H1 (cell line): Measurements from ENCODE around the gene DOK3. TPM values are rescaled to one million over a fixed set of nuclear protein-coding genes. Genes with fewer than 3 reads are reported as not detected.

Source experiments
- CTCF ChIA-PET: fragments of 300-600 bp; sonication (Branson Sonifier 250); formaldehyde crosslinking; loops from one replicate; lab custom pipeline; 2021; ENCODE audit not compliant: partially characterized antibody; lab: Charles Lee
- POLR2A ChIA-PET: fragments of 300-600 bp; sonication (Branson Sonifier 250); formaldehyde crosslinking; loops from one replicate; lab custom pipeline; 2021; ENCODE audit warnings: inconsistent platforms; ENCODE audit not compliant: partially characterized antibody; lab: Charles Lee
- DNase-seq, 2 experiments: peaks; one replicate each; pipeline versions ENCODE4 v3.0.0 to v3.0.0-alpha.2; 2010 to 2022; ENCODE audit warnings: low spot score in 2 of 2, low read depth in 1 of 2, mixed read lengths in 1 of 2
- FAIRE-seq: peaks from 2 replicates; lab custom pipeline; 2011; peaks lifted over from hg19 to GRCh38; lab: Jason Lieb, UNC
- H2AFZ ChIP-seq: 2 replicates; pipeline ENCODE4 v1.8.1; 2012; ENCODE audit warnings: low read length, inconsistent platforms
- H2AK5ac ChIP-seq: 2 replicates; pipeline ENCODE4 v1.6.1; 2013; ENCODE audit warnings: low read depth, low read length
- H2BK120ac ChIP-seq: replicated peaks from 2 replicates; pipeline ENCODE3; 2013; ENCODE audit warnings: low read depth, low read length, inconsistent platforms
- H2BK12ac ChIP-seq: 2 replicates; pipeline ENCODE4 v1.6.1; 2013; ENCODE audit warnings: low read depth, low read length
- H2BK15ac ChIP-seq: 2 replicates; pipeline ENCODE4 v1.6.1; 2013; ENCODE audit warnings: low read length
- H2BK20ac ChIP-seq: 2 replicates; pipeline ENCODE4 v1.6.1; 2013; ENCODE audit warnings: low read length
- H2BK5ac ChIP-seq: 2 replicates; pipeline ENCODE4 v1.6.1; 2013; ENCODE audit warnings: low read depth, low read length
- H3K14ac ChIP-seq: 2 replicates; pipeline ENCODE4 v1.6.1; 2013; ENCODE audit warnings: inconsistent platforms; ENCODE audit not compliant: insufficient read length
- H3K18ac ChIP-seq: 2 replicates; pipeline ENCODE4 v1.6.1; 2013; ENCODE audit warnings: low read length; ENCODE audit errors: extremely low read depth
- H3K23ac ChIP-seq: 2 replicates; pipeline ENCODE4 v1.6.1; 2013; ENCODE audit warnings: inconsistent platforms; ENCODE audit not compliant: insufficient read length
- H3K23me2 ChIP-seq: 2 replicates; pipeline ENCODE4 v1.6.1; 2013; ENCODE audit warnings: low read depth, low read length
- H3K27ac ChIP-seq: 2 replicates; pipeline ENCODE4 v1.6.1; 2011; ENCODE audit warnings: low read depth, low read length, inconsistent platforms
- H3K27me3 ChIP-seq, 4 experiments: replicated peaks in 1 of 4; 1 replicate in 1 of 4; 2 replicates in 3 of 4; pipeline versions ENCODE4 v1.6.1 to v1.8.1; 2011 to 2013; ENCODE audit warnings: low read length in 3 of 4, mild to moderate bottlenecking in 3 of 4, inconsistent platforms in 2 of 4, mixed read lengths in 2 of 4, moderate library complexity in 1 of 4; ENCODE audit not compliant: control insufficient read depth in 3 of 4, insufficient read depth in 3 of 4; ENCODE audit errors: extremely low read depth in 1 of 4
- H3K36me3 ChIP-seq, 4 experiments: 2 replicates each; pipeline versions ENCODE4 v1.6.1 to v1.8.1; 2011 to 2013; ENCODE audit warnings: mild to moderate bottlenecking in 4 of 4, low read length in 3 of 4, moderate library complexity in 2 of 4, control low read depth in 1 of 4, inconsistent platforms in 1 of 4; ENCODE audit not compliant: insufficient read depth in 4 of 4, control insufficient read depth in 2 of 4
- H3K4ac ChIP-seq: replicated peaks from 2 replicates; pipeline ENCODE3; 2013; ENCODE audit warnings: low read length, low read depth, mixed read lengths, inconsistent platforms; ENCODE audit not compliant: insufficient read length
- H3K4me1 ChIP-seq, 4 experiments: replicated peaks in 1 of 4; 1 replicate in 1 of 4; 2 replicates in 3 of 4; pipeline versions ENCODE4 v1.6.1 to v1.8.1; 2011 to 2013; ENCODE audit warnings: low read length in 3 of 4, inconsistent platforms in 2 of 4, mixed read lengths in 1 of 4; ENCODE audit not compliant: insufficient read depth in 4 of 4, control insufficient read depth in 3 of 4
- H3K4me2 ChIP-seq, 2 experiments: 2 replicates each; pipeline versions ENCODE4 v1.6.1 to v1.8.1; 2011 to 2013; ENCODE audit warnings: low read depth in 2 of 2, low read length in 2 of 2, control low read depth in 1 of 2, inconsistent platforms in 1 of 2, mild to moderate bottlenecking in 1 of 2; ENCODE audit not compliant: insufficient read depth in 1 of 2
- H3K4me3 ChIP-seq, 4 experiments: fragments of 200-600, 300-600 bp in 1 of 4; sonication (generic), shearing (Covaris generic), sonication (Bioruptor Twin) in 1 of 4; 2 replicates each; pipeline versions ENCODE4 v1.5.1 to v1.8.1; 2011 to 2016; ENCODE audit warnings: low read length in 4 of 4, low read depth in 3 of 4, control low read depth in 2 of 4, inconsistent platforms in 2 of 4, mild to moderate bottlenecking in 2 of 4, mixed read lengths in 1 of 4, moderate library complexity in 1 of 4; ENCODE audit not compliant: insufficient read depth in 2 of 4; ENCODE audit errors: extremely low read depth in 1 of 4
- H3K56ac ChIP-seq: replicated peaks from 2 replicates; pipeline ENCODE3; 2013; ENCODE audit warnings: low read depth, mild to moderate bottlenecking, mixed read lengths, low read length, inconsistent platforms; ENCODE audit not compliant: insufficient read length
- H3K79me1 ChIP-seq: 2 replicates; pipeline ENCODE4 v1.6.1; 2013; ENCODE audit warnings: low read depth, low read length, control low read depth
- H3K79me2 ChIP-seq, 2 experiments: 2 replicates each; pipeline versions ENCODE4 v1.6.1 to v1.8.1; 2012 to 2013; ENCODE audit warnings: low read length in 2 of 2, mild to moderate bottlenecking in 2 of 2, inconsistent platforms in 1 of 2; ENCODE audit not compliant: insufficient read depth in 2 of 2, control insufficient read depth in 1 of 2
- H3K9ac ChIP-seq, 4 experiments: replicated peaks in 1 of 4; 1 replicate in 1 of 4; 2 replicates in 3 of 4; pipeline versions ENCODE4 v1.6.1 to v1.8.1; 2011 to 2013; ENCODE audit warnings: low read depth in 3 of 4, low read length in 3 of 4, control low read depth in 2 of 4, mild to moderate bottlenecking in 2 of 4, moderate library complexity in 2 of 4, inconsistent platforms in 1 of 4; ENCODE audit errors: extremely low read depth in 1 of 4
- H3K9me3 ChIP-seq, 2 experiments: 2 replicates each; pipeline versions ENCODE4 v1.6.1 to v1.8.1; 2012 to 2013; ENCODE audit warnings: mild to moderate bottlenecking in 2 of 2, moderate library complexity in 2 of 2, control low read depth in 1 of 2, inconsistent platforms in 1 of 2, low read depth in 1 of 2, low read length in 1 of 2, mixed read lengths in 1 of 2; ENCODE audit not compliant: insufficient read depth in 2 of 2
- H4K20me1 ChIP-seq, 2 experiments: replicated peaks in 1 of 2; 2 replicates each; pipeline versions ENCODE3 to v1.8.1; 2011 to 2013; ENCODE audit warnings: inconsistent platforms in 2 of 2, low read length in 2 of 2, mild to moderate bottlenecking in 1 of 2; ENCODE audit not compliant: insufficient read depth in 2 of 2, control insufficient read depth in 1 of 2
- H4K5ac ChIP-seq: 2 replicates; pipeline ENCODE4 v1.6.1; 2013; ENCODE audit warnings: low read length, low read depth, mixed read lengths, inconsistent platforms; ENCODE audit not compliant: insufficient read length
- H4K8ac ChIP-seq: 2 replicates; pipeline ENCODE4 v1.8.0; 2013; ENCODE audit warnings: mild to moderate bottlenecking, moderate library complexity, low read length, inconsistent platforms; ENCODE audit not compliant: insufficient read depth; ENCODE audit errors: extremely low read depth
- H4K91ac ChIP-seq: replicated peaks from 2 replicates; pipeline ENCODE3; 2013; ENCODE audit warnings: low read length, mixed read lengths, inconsistent platforms; ENCODE audit not compliant: insufficient read length
- ATF2 ChIP-seq: IDR thresholded peaks from 2 replicates; pipeline ENCODE4 v1.6.1; 2012; ENCODE audit warnings: low read length, inconsistent platforms
- HDAC6 ChIP-seq: IDR thresholded peaks from one replicate; pipeline ENCODE4 v1.7.1; 2012; ENCODE audit warnings: low read depth, mild to moderate bottlenecking, inconsistent platforms, low read length, moderate library complexity
- KDM4A ChIP-seq: IDR thresholded peaks from one replicate; pipeline ENCODE4 v1.7.1; 2012; ENCODE audit warnings: low read depth, mild to moderate bottlenecking, moderate library complexity, low read length, inconsistent platforms; ENCODE audit not compliant: severe bottlenecking
- MAX ChIP-seq: IDR thresholded peaks from 2 replicates; pipeline ENCODE4 v1.6.1; 2012; ENCODE audit warnings: inconsistent platforms
- RNF2 ChIP-seq: fragments of 200-900, 300-1000 bp; sonication (generic); IDR thresholded peaks from 2 replicates; pipeline ENCODE4 v1.7.1; 2016; ENCODE audit warnings: borderline replicate concordance, low read depth, mild to moderate bottlenecking, antibody characterized with exemption, low read length; ENCODE audit not compliant: poor library complexity, severe bottlenecking; ENCODE audit errors: missing control alignments
- RXRA ChIP-seq: IDR thresholded peaks from 2 replicates; pipeline ENCODE4 v1.6.1; 2011; ENCODE audit warnings: low read depth, mild to moderate bottlenecking, low read length, moderate library complexity; ENCODE audit not compliant: insufficient read depth
- SP2 ChIP-seq: IDR thresholded peaks from 2 replicates; pipeline ENCODE4 v1.6.1; 2012; ENCODE audit warnings: mild to moderate bottlenecking, low read length, inconsistent platforms
- TBP ChIP-seq: IDR thresholded peaks from 2 replicates; pipeline ENCODE4 v1.6.1; 2011; ENCODE audit warnings: low read depth, low read length, improper control_type of control experiment
- WGBS, 2 experiments: shearing (Covaris generic) in 1 of 2; methylation state at CpG; one replicate each; pipeline versions ENCODE4 v1.1.6 to v1.1.7; 2013 to 2015; ENCODE audit warnings: low lambda C conversion rate in 2 of 2, mixed read lengths in 2 of 2, inconsistent platforms in 1 of 2, low coverage in 1 of 2, missing lambda C conversion rate in 1 of 2; ENCODE audit not compliant: insufficient replicate concordance in 2 of 2, insufficient coverage in 1 of 2, insufficient read length in 1 of 2; ENCODE audit errors: extremely low coverage in 1 of 2, missing lambda C conversion rate in 1 of 2; 5-methylcytosine and 5-hydroxymethylcytosine counted together
- polyA plus RNA-seq, 7 experiments: library from polyadenylated mRNA; depleted of rRNA in 3 of 7; stranded (reverse) in 5 of 7; unstranded in 2 of 7; fragments of >200 nt in 5 of 7; fragments of 200-250 nt in 2 of 7; gene quantifications; 1 replicate in 5 of 7; 2 replicates in 1 of 7; 4 replicates in 1 of 7; pipeline versions ENCODE4 v1.2.1 to v1.2.3, GENCODE V29; 2011 to 2013; ENCODE audit warnings: missing spikeins in 2 of 7, mixed read lengths in 2 of 7
- total RNA-seq: library from RNA; stranded (reverse); fragmentation: NEBNext Ultra II Directional; extraction: Animal tissue kit (Norgen Biotek cat#: 25700); gene quantifications from 2 replicates; pipeline ENCODE4 v1.2.1, GENCODE V29; 2021

Gene DOK3
- total and polyA plus RNA-seq, 2 of the 8 experiments (the other 6 are each of a cell fraction or from before 2014, with no cell fraction given) = 4.2 to 6.4 TPM

- no peak overlapping the region for H2AFZ ChIP-seq
- H4K91ac ChIP-seq = no peak overlapping the region
- H3K4me1 ChIP-seq = peaks cover 5 to 9% (median 7%) of the 10 kb centered on the region in 4 experiments
- H3K56ac ChIP-seq = no peak overlapping the region
- H3K9me3 ChIP-seq = no peaks in the 10 kb centered on the region
- H3K27me3 ChIP-seq = no peaks in the 10 kb centered on the region
- peaks cover 6% of the 10 kb centered on the region for H3K23me2 ChIP-seq
- no peak overlapping the region for H3K14ac ChIP-seq
- 4% methylated on average over 44 of the region's 72 CpGs; no CpG with 5 or more reads in 1 of the 2 experiments for WGBS, 2 experiments
- H3K27ac ChIP-seq = peak overlapping the region; percentile 29; the same call in 1 of the 2 replicates
- peaks cover 0 to 20% (median 6%) of the 10 kb centered on the region in 4 experiments; a peak in 3 of 8 replicates for H3K36me3 ChIP-seq
- FAIRE-seq = no peak
- ChIA-PET POLR2A (interaction anchor here (0.6 to 2.6 kb wide), 9 partner anchors 9 to 252 kb away, joined by 3 to 10 read pairs (median 3); partner anchors contain the start of genes B4GALT7, DDX41 and DOK3), CTCF (interaction anchor here (1.2 kb wide), 1 partner anchor 38 kb away, joined by 3 read pairs; no protein-coding TSS in a partner anchor)
- no peak overlapping the region for H2BK120ac ChIP-seq
- no peak overlapping the region for H2BK20ac ChIP-seq
- H2BK5ac ChIP-seq = peak overlapping the region; percentile 37; the same call in 1 of the 2 replicates
- H2BK15ac ChIP-seq = no peak overlapping the region
- peaks cover 7% of the 10 kb centered on the region for H3K79me1 ChIP-seq
- peak overlapping the region; percentile 84; the same call in 1 of the 2 replicates for H4K8ac ChIP-seq
- H4K20me1 ChIP-seq = peaks cover 8 to 18% of the 10 kb centered on the region in 2 experiments
- H3K4me3 ChIP-seq = peak overlapping the region; percentile 68 to 86 (median 82)
- H4K5ac ChIP-seq = peak overlapping the region; percentile 35
- no peak overlapping the region for H2AK5ac ChIP-seq
- no peak overlapping the region for H3K23ac ChIP-seq
- peaks cover 3 to 47% of the 10 kb centered on the region in 2 experiments; a peak in 2 of 4 replicates for H3K79me2 ChIP-seq
- peak in 1 of 2 experiments; percentile 63 for DNase-seq
- no peak overlapping the region for H3K4ac ChIP-seq
- H3K9ac ChIP-seq = peak overlapping the region; percentile 69 to 95 (median 82)
- H2BK12ac ChIP-seq = no peak overlapping the region
- peak overlapping the region; percentile 68 to 82 for H3K4me2 ChIP-seq
- peak overlapping the region; percentile 29; the same call in 1 of the 2 replicates for H3K18ac ChIP-seq
- TF ChIP-seq MAX (no peak), ATF2 (no peak), KDM4A (peak; percentile 78), RXRA (no peak), RNF2 (no peak), HDAC6 (no peak), TBP (no peak), SP2 (no peak)
These were observed 44.2 kb upstream of the DOK3 start for GRCh38 chr5:177553671-177554429.
